Measurements from ENCODE around the gene ASCL2.

ASCL2 gene

DNA sequence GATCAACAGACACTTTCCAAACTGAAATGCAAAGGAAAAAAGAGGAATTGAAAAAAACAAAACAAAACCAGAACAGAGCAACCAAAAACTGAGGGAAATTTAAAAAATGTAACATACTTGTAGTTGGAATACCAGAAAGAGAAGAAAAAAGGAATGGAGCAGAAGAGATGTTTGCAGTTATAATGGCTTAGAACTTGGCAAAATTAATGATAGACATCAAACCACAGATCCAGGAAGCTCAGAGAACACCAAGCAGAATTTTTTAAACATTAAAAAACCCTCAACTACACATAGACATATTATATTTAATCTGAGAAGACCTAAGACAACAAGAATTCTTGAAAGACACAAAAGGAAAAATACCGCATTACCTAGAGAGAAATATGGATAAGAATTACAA, 46.1 kb downstream of the ASCL2 start:
- no peak for DNase-seq (ENCODE audit: low spot score)

DNA sequence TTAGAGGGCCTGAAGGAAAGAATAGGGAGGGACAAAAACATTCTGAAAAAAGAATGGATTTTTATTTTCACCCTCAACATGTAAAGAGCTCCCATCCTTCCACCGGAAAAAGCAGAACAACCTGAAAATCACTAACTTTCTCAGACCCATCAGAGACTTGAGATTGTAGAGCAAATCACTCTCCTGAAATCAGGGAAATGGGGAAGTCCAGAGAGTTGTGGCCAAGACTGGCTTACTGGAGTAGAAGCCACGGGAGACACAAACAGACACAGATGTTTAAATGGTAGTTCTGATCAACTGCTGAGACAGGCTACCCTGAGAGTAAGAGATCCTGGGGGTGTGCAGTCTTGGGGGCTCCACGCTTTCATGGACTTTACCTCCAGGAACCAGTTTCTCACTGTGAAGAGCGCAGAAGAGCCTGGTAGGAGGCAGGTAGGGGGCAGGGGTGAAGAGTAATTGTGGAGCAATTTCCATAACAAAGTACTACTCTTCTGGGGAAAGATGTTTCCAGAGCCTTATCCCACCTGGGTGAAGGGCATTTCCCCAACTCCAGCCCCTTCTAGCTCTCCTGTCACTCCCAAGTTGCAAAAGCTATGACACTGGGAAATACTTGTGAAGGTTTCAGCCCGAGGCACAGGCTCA, 47.1 kb downstream of the ASCL2 start:
- DNase-seq (ENCODE audit: low spot score): no peak

DNA sequence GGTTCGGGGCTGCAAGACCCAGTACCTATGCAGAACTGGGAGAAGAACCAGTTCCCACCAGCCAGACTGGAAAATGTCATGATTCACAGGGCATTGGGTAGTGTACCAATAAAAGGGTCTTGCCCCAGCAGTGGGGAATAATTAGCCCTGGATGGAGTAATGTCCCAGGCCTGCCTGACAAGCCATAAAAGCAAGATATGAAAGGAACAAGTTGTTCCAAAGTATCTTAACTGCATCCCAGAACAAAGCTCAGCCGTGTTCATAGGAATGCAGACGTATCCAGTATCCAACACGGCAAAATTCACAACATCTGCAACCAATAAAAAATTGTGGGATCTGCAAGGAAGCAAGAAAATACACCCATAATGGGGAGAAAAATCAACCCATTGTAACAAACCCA, 47.9 kb downstream of the ASCL2 start:
- no peak for DNase-seq (ENCODE audit: low spot score)

DNA sequence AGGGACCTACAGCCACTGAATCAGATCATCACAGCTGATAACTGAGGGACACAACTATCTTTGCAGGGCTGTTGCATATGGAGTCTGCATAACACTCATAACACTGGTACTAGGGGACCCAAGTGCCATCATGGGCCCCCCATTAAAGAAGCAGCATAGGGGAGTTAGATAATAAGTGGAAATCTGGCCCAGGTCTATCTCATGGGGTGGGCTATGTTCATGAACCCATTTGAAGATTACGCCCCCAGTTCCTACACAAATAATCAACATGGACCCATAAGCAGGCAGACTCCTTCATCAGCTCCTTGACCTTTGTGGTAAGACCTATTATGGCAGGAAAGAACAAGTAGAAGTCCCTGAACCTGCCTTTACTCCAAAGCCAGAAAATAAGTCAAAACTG, 48.8 kb downstream of the ASCL2 start:
- DNase-seq (ENCODE audit: low spot score): no peak

DNA sequence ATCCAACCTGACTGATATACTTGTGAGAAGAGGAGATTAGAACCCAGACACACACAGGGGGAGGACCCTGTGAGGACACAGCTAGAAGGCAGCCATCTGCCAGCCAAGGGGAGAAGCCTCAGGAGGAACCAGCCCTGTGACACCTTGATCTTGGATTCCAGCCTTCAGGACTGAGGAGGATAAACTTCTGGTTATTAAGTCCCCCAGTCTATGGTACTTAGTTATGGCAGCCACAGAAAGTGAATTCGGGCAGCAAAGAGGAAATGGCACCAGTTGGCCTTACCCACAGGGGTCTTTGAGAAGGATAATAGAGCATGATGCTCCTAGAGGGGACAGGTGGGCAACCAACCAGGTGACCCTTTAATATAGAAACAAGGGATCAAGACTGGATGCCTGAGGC, 49.4 kb downstream of the ASCL2 start:
- DNase-seq (ENCODE audit: low spot score): no peak

DNA sequence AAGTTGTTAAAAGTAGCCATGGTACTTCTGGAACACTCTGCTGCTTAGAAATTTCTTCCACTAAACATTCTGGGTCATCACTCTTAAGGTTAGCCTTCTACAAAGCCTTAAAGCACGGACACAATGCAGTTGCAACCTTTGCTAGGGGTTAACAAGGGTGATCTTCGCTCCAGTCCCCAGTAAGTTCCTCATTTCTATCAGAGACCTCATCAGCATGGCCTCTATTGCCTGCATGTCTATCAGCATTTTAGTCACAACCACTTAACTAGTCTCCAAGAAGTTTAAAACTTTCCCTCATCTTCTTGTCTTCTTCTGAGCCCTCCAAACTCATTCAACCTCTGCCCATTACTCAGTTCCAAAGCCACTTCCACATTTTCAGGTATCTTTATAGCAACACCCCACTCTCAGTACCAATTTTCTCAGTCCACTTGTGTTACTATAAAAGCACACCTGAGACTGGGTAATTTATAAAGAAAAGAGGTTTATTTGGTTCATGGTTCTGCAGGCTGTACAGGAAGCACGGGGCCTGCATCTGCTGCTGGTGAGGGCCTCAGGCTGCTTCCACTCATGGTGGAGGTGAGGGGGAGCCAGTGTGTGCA, 50.1 kb downstream of the ASCL2 start:
- DNase-seq (ENCODE audit: low spot score): no peak

DNA sequence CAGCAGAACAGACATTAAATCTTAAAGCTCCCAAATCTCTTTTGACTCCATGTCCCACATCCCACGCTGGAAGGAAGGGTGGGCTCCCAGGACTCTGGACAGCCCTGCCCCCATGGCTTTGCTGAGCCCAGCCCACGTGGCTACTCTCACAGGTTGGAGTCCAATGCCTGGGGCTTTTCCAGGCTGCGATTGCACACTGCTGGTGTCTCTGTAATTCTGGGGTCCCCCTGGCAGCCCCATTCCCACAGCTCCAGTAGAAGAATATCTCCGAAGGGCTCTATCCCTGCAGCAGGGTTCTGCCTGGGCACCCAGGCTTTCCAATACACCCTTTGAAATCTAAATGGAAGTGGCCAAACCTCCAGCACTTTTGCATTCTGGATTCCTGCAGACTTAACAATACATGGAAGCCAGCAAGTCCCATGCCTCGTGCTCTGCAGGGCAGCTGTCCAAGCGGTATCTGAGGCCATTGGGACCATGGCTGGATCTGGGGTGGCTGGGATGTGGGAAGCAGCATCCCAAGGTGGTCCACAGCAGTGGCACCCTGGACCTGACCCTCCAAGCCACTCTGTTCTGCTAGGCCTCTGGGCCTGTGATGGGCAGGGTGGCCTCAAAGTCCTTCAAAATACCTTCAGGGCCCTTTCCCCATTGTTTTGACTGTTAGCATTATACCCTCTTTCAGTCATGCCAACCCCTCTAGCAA, 50.9 kb downstream of the ASCL2 start:
- no peak for DNase-seq (ENCODE audit: low spot score)
